Breast epithelium (tissue), 3 donors: Measurements from ENCODE around the gene COL15A1.

Source experiments
- CTCF ChIP-seq, 3 donors: fragments of 450-650 bp; IDR thresholded peaks; one replicate each; pipeline ENCODE4 v1.5.1; 2016 to 2017; ENCODE audit warnings: antibody characterized with exemption in 3 of 3, mild to moderate bottlenecking in 3 of 3, moderate library complexity in 3 of 3
- POLR2A ChIP-seq: fragments of 450-650 bp; IDR thresholded peaks from one replicate; pipeline ENCODE4 v1.6.1; 2016; ENCODE audit warnings: antibody characterized with exemption, mild to moderate bottlenecking, moderate library complexity
- POLR2AphosphoS5 ChIP-seq, 3 donors: sonication (generic); formaldehyde crosslinking; IDR thresholded peaks; one replicate each; pipeline ENCODE4 v1.6.1; 2017; ENCODE audit warnings: antibody characterized with exemption in 3 of 3

DNA sequence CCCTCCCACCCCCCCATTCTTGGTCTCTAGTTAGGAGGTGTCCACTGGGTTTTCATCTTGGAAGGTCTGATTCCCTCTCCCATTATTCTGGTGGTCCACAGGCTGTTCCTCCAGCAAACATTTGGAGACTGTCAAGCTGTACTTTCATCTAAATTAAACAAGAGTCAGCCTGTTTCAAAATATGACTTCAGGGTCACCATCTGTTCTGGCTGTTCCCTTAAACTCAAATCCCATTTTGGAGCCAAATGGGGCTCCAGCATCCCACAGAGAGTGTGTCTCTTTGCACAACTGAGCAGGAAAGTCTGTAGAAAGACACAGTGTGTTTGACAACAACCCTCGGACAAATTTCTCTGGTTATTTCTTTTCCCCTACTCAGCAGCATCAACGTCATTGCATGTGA lies 20.5 kb downstream of the COL15A1 start:
- TF ChIP-seq POLR2A (no peak), POLR2AphosphoS5 (IDR thresholded peaks at IDR 0.05) (no peak), CTCF (IDR thresholded peaks at IDR 0.05) (no peak)
